Kidney epithelial cell (primary cell): ENCODE measurements around the gene FGF12. TPM values are rescaled to one million over a fixed set of nuclear protein-coding genes. Genes with fewer than 3 reads are reported as not detected.

ENCODE experiments used
- DNase-seq: peaks from one replicate; pipeline ENCODE4 v3.0.0-alpha.2; 2010; ENCODE audit warnings: low read depth
- H3K27me3 ChIP-seq: 2 replicates; pipeline ENCODE4 v1.6.0; 2011; ENCODE audit warnings: low read length; ENCODE audit not compliant: control insufficient read depth, insufficient read depth
- H3K36me3 ChIP-seq: 2 replicates; pipeline ENCODE4 v1.5.1; 2011; ENCODE audit warnings: low read length; ENCODE audit not compliant: control insufficient read depth, insufficient read depth
- H3K4me3 ChIP-seq: 2 replicates; pipeline ENCODE4 v1.5.1; 2011; ENCODE audit warnings: low read depth, mild to moderate bottlenecking, control low read depth, low read length
- total RNA-seq: library from RNA; depleted of rRNA; stranded (reverse); fragments of >200 nt; gene quantifications from 2 replicates; pipeline ENCODE4 v1.2.3, GENCODE V29; 2015
- TF ChIP-seq, protein P1 (sequence below): IDR thresholded peaks from 2 replicates; pipeline ENCODE4 v1.5.1; 2011; ENCODE audit warnings: mild to moderate bottlenecking, moderate library complexity, low read length, control low read depth, inconsistent platforms; ENCODE audit not compliant: insufficient read depth, poor library complexity, severe bottlenecking

The FGF12 gene
- total RNA-seq, 1 donor from 2014 or later: 3.2 TPM

GRCh38 chr3:192566706-192567290 is 160.5 kb downstream of the FGF12 start:
- no peaks in the 10 kb centered on the region for H3K36me3 ChIP-seq
- TF ChIP-seq, protein P1, sequence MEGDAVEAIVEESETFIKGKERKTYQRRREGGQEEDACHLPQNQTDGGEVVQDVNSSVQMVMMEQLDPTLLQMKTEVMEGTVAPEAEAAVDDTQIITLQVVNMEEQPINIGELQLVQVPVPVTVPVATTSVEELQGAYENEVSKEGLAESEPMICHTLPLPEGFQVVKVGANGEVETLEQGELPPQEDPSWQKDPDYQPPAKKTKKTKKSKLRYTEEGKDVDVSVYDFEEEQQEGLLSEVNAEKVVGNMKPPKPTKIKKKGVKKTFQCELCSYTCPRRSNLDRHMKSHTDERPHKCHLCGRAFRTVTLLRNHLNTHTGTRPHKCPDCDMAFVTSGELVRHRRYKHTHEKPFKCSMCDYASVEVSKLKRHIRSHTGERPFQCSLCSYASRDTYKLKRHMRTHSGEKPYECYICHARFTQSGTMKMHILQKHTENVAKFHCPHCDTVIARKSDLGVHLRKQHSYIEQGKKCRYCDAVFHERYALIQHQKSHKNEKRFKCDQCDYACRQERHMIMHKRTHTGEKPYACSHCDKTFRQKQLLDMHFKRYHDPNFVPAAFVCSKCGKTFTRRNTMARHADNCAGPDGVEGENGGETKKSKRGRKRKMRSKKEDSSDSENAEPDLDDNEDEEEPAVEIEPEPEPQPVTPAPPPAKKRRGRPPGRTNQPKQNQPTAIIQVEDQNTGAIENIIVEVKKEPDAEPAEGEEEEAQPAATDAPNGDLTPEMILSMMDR: peak; percentile 71
- peak; percentile 41 for DNase-seq

GRCh38 chr3:192564611-192565010 is 162.7 kb downstream of the FGF12 start:
- no peaks in the 10 kb centered on the region for H3K27me3 ChIP-seq
- H3K36me3 ChIP-seq: no peaks in the 10 kb centered on the region
- DNase-seq: no peak
- TF ChIP-seq, protein P1: no peak
- no peak overlapping the region for H3K4me3 ChIP-seq

More at GRCh38 chr3:192566706-192567290, 160.5 kb downstream of the FGF12 start:
- peaks cover 3% of the 10 kb centered on the region for H3K27me3 ChIP-seq
- no peak overlapping the region for H3K4me3 ChIP-seq

GRCh38 chr3:192563417-192563816 is 163.9 kb downstream of the FGF12 start:
- no peak overlapping the region for H3K4me3 ChIP-seq
- H3K36me3 ChIP-seq: no peaks in the 10 kb centered on the region
- DNase-seq: no peak
- H3K27me3 ChIP-seq: no peaks in the 10 kb centered on the region
- TF ChIP-seq, protein P1: no peak

DNA sequence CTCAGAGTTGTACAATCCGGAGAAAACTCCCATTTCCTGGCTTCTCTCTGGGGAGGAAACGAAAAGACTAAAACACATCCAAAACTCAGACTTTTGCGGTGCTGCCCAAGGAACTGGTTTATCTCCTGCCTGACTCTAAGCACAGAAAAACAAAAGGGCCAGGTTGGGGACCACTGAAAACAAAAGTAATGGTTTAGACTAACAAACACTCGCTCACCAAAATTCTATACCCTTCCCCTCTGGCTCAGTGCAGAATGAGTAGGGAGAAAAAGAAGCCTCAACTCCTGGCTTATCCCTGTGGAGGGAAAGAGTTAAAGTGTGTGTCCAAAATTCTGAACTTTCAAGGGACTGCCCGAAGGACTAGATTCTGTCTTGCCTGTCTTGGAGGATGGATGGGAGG is 173.6 kb downstream of the FGF12 start:
- DNase-seq: no peak
- Histone ChIP-seq H3K36me3 (no peaks in the 10 kb centered on the region), H3K4me3 (no peak overlapping the region), H3K27me3 (no peaks in the 10 kb centered on the region)
- TF ChIP-seq, protein P1: no peak

- Histone ChIP-seq H3K4me3 (no peak overlapping the region), H3K27me3 (no peaks in the 10 kb centered on the region), H3K36me3 (no peaks in the 10 kb centered on the region)
- DNase-seq: no peak
- TF ChIP-seq, protein P1: no peak
Measured at GRCh38 chr3:192550356-192550755, 177.0 kb downstream of the FGF12 start.

- Histone ChIP-seq H3K27me3 (no peaks in the 10 kb centered on the region), H3K36me3 (no peaks in the 10 kb centered on the region), H3K4me3 (no peak overlapping the region)
- DNase-seq: no peak
- TF ChIP-seq, protein P1: no peak
Measured at GRCh38 chr3:192545333-192545732, 182.0 kb downstream of the FGF12 start.
